Skeletal muscle satellite cell (primary cell): ENCODE results near the gene MAPKAPK2.

Experiments
- H3K27me3 ChIP-seq: 2 replicates; pipeline ENCODE4 v1.7.0; 2013; ENCODE audit warnings: low read length; ENCODE audit not compliant: control insufficient read depth, insufficient read depth
- H3K36me3 ChIP-seq: 2 replicates; pipeline ENCODE4 v1.7.0; 2013; ENCODE audit warnings: mild to moderate bottlenecking, control low read depth, low read length; ENCODE audit not compliant: insufficient read depth
- H3K4me1 ChIP-seq: 2 replicates; pipeline ENCODE4 v1.7.0; 2013; ENCODE audit warnings: low read length; ENCODE audit not compliant: control insufficient read depth, insufficient read depth
- H3K4me2 ChIP-seq: 2 replicates; pipeline ENCODE4 v1.7.0; 2013; ENCODE audit warnings: mild to moderate bottlenecking, low read length
- H3K4me3 ChIP-seq: 2 replicates; pipeline ENCODE4 v1.7.0; 2013; ENCODE audit warnings: low read length
- H3K9ac ChIP-seq: 2 replicates; pipeline ENCODE4 v1.7.0; 2013; ENCODE audit warnings: mild to moderate bottlenecking, low read depth, low read length, moderate library complexity
- H3K9me3 ChIP-seq: replicated peaks from 2 replicates; pipeline ENCODE4 v1.7.0; 2013; ENCODE audit warnings: mild to moderate bottlenecking, control low read depth, low read length

MAPKAPK2 gene

DNA sequence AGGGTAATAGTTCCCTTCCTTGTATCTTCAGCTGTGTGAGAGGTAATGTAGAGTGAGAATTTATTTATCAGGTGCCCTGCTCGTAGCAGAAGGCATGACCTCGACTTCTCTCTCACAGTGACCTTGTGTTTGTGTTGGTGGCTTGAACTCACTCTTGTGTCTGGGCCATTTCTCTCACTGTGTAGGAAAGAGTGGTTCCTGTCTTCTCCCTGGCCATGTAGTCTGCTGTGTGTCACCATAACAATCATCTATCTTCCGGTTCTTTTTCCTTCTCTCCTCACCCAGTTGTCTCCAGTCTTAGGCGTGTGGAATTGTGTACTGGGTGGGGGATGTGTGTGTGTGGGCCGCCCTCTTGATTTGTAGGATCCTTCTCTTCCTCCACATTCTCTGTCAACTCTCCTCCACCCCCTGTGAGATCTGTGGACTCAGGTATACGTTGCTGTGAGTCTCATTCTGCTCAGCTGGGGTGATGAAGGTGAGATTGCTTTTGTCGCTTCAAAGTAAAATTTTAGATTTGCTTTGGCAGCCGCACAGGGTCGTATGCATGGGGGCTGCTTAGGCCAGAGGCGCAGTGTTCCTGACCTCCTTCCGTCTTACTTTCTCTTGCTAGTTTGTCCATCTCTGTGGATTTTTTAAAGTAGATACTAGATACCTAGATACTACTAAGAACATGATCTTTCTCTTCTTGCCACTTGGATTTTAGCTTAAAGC lies 31.6 kb downstream of the MAPKAPK2 start:
- peaks cover 30% of the 10 kb centered on the region for H3K4me1 ChIP-seq

DNA sequence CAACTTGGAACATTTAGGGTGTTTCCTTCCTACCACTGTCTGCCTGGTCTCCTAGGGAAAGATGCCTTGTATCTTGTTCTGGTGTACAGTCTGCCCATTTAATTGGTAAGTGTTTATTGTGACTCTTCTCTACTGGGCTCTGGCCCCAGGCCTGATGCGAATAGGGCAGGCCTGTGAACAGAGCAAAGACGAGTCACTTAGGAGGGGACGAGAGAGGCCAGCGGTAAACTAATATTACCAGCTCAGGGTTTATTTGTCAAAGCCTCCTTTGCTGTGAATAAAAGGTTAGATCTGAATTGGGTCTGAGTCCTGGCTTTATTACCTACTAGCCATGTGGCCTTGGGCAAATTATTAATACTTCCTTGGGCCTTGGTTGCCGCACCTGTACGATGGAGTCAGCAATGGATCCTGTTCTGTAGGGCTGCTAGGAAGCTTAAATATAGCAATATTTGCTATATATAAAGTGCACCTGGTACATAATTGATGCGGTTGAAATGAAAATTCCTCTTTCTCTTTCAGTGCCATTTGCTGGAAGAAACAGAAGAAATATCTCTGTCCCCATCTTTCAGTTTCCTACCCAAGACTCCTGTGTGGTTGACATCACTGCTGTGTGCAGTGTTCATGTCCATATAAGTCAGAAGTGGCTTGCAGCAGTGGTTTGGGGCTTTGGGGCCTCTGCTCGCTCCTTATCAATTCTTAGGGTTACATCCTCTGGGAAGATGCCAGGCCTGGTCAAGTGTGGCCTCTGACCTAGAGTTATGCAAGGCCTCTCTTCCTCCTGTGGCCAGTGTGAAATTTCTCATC lies 32.4 kb downstream of the MAPKAPK2 start:
- H3K4me2 ChIP-seq = no peak overlapping the region
- no peak overlapping the region for H3K9ac ChIP-seq
- H3K4me3 ChIP-seq = no peak overlapping the region
- H3K27me3 ChIP-seq = no peaks in the 10 kb centered on the region
- peaks cover 34% of the 10 kb centered on the region for H3K4me1 ChIP-seq
- no peaks in the 10 kb centered on the region for H3K9me3 ChIP-seq
- H3K36me3 ChIP-seq = no peaks in the 10 kb centered on the region

More for the DNA sequence above, 31.6 kb downstream of the MAPKAPK2 start:
- no peak overlapping the region for H3K4me2 ChIP-seq
- no peaks in the 10 kb centered on the region for H3K9me3 ChIP-seq
- H3K27me3 ChIP-seq = no peaks in the 10 kb centered on the region
- H3K36me3 ChIP-seq = no peaks in the 10 kb centered on the region
- no peak overlapping the region for H3K9ac ChIP-seq
- no peak overlapping the region for H3K4me3 ChIP-seq

DNA sequence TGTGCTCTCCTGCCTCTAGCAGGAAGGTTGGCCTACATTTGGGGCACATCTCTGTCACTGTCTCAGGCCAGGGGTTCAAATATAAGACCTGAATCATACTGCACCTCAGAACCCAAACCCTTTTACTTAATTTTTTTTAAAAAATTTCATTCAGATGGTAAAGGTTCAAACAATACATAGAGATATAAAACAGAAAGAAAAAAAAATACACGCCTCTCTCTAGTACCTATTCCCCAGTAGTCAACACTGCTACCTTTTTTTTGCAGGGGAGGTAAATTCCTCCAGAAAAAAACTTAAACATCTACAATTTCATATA lies 32.9 kb downstream of the MAPKAPK2 start:
- H3K27me3 ChIP-seq = no peaks in the 10 kb centered on the region
- peaks cover 36% of the 10 kb centered on the region for H3K4me1 ChIP-seq
- H3K36me3 ChIP-seq = no peaks in the 10 kb centered on the region

GRCh38 chr1:206719169-206719839 lies 34.6 kb downstream of the MAPKAPK2 start:
- Histone ChIP-seq H3K4me1 (peaks cover 38% of the 10 kb centered on the region), H3K9ac (no peak overlapping the region), H3K36me3 (no peaks in the 10 kb centered on the region), H3K4me3 (no peak overlapping the region), H3K27me3 (no peaks in the 10 kb centered on the region), H3K4me2 (no peak overlapping the region), H3K9me3 (no peaks in the 10 kb centered on the region)

More for the DNA sequence above, 32.9 kb downstream of the MAPKAPK2 start:
- Histone ChIP-seq H3K9ac (no peak overlapping the region), H3K4me2 (no peak overlapping the region), H3K9me3 (no peaks in the 10 kb centered on the region), H3K4me3 (no peak overlapping the region)

DNA sequence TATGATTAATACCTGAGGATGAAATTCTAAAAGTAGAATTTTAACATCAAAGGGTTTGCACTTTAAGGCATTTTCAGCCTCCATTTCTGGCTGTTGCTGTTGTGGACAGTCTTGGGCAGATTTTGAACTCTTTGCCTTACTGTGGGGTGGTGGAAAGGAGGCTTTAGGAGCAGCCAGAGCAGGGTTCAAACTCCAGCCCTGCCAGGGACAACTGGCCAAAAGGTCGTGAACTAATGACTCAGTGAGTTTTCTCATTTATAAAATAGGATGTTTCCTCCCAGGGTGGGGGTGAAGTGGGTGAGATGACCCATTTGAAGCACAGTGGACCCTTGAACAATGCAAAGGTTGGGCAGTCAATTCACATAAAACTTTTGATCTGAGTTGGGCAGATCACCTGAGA lies 36.7 kb downstream of the MAPKAPK2 start:
- H3K4me1 ChIP-seq = peaks cover 33% of the 10 kb centered on the region

DNA sequence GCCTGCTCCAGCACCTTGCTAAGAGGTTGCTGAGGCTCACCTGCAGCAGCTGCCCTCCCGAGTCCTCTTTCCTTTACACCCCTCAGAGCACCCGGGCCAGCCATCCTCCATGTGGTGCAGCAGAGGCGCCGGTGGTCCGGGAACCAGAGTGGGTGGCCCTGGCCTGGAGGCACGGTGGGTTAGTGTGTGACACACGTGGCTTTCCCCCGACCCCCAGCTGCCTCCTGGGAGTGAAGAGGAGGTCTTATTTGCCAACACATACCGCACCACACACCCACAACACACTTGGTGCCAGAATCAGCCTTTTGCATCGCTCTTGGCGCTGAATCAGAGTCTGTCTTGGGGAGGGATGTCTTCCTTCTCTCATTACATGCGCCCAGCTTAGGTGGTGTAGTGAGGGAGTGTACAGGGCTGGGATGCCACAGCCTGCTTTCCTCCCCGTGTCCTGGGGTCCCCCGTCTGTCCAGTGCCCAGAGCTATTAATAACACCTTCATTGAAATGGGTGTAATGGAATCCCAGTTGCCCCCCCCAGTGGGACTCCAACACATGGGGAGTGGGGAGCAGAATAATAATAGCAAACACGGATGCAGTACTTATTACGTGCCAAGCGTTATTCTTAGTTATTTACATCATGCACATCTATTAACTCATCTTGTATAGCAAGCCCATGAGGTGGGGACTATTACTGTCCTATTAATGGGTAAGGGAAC lies 38.2 kb downstream of the MAPKAPK2 start:
- Histone ChIP-seq H3K9me3 (no peaks in the 10 kb centered on the region), H3K4me3 (no peak overlapping the region), H3K9ac (no peak overlapping the region), H3K4me1 (peaks cover 29% of the 10 kb centered on the region), H3K4me2 (peak overlapping the region; percentile 30), H3K36me3 (no peaks in the 10 kb centered on the region), H3K27me3 (no peaks in the 10 kb centered on the region)

More for the DNA sequence above, 36.7 kb downstream of the MAPKAPK2 start:
- Histone ChIP-seq H3K4me2 (no peak overlapping the region), H3K9me3 (no peaks in the 10 kb centered on the region), H3K36me3 (no peaks in the 10 kb centered on the region), H3K4me3 (no peak overlapping the region), H3K9ac (no peak overlapping the region), H3K27me3 (no peaks in the 10 kb centered on the region)

GRCh38 chr1:206723462-206723804 lies 38.7 kb downstream of the MAPKAPK2 start:
- peak overlapping the region; percentile 36 for H3K4me3 ChIP-seq
- no peaks in the 10 kb centered on the region for H3K9me3 ChIP-seq
- peak overlapping the region; percentile 30 for H3K4me2 ChIP-seq
- no peaks in the 10 kb centered on the region for H3K27me3 ChIP-seq
- H3K9ac ChIP-seq = no peak overlapping the region
- H3K4me1 ChIP-seq = peaks cover 29% of the 10 kb centered on the region
- no peaks in the 10 kb centered on the region for H3K36me3 ChIP-seq

DNA sequence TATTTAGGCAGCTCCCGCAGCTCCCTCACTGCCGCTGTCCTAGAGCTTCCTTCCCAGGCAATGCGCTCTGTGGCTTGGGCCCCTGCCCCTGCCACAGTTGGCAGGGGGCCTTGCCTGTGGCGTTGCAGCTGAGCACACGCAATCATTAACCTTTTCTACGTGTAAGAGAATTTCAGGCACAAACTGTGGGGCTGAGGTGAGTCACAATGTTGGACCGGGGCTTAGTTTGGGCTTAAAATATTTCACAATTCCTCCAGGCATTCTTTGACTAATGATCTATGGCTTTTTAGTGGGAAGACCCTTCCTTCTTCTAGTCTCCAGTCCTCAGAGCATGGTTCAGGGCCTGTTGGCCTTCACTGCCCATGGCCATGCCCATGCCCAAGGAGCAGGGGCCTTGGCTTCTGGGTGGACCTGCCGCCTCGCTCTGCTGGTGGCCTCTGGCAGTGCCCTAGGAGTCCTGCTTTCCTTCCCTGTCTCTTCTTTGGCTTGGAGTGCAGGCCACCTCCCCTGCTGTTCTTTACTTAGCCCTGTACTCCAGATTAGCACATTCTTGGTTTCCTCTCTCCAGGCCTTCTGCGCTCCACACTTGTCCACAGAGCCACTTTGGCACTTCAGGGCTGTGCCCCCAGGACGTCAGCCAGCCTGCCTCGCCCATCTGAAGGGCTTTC lies 39.2 kb downstream of the MAPKAPK2 start:
- H3K9me3 ChIP-seq = no peaks in the 10 kb centered on the region
- no peak overlapping the region for H3K9ac ChIP-seq
- peak overlapping the region; percentile 36 for H3K4me3 ChIP-seq
- peaks cover 29% of the 10 kb centered on the region for H3K4me1 ChIP-seq
- H3K4me2 ChIP-seq = peak overlapping the region; percentile 30
- no peaks in the 10 kb centered on the region for H3K36me3 ChIP-seq
- H3K27me3 ChIP-seq = no peaks in the 10 kb centered on the region

GRCh38 chr1:206725109-206725963 lies 40.6 kb downstream of the MAPKAPK2 start:
- H3K4me2 ChIP-seq = no peak overlapping the region
- H3K9me3 ChIP-seq = no peaks in the 10 kb centered on the region
- no peak overlapping the region for H3K9ac ChIP-seq
- peaks cover 29% of the 10 kb centered on the region for H3K4me1 ChIP-seq
- no peak overlapping the region for H3K4me3 ChIP-seq
- peaks cover 14% of the 10 kb centered on the region for H3K36me3 ChIP-seq
- no peaks in the 10 kb centered on the region for H3K27me3 ChIP-seq

DNA sequence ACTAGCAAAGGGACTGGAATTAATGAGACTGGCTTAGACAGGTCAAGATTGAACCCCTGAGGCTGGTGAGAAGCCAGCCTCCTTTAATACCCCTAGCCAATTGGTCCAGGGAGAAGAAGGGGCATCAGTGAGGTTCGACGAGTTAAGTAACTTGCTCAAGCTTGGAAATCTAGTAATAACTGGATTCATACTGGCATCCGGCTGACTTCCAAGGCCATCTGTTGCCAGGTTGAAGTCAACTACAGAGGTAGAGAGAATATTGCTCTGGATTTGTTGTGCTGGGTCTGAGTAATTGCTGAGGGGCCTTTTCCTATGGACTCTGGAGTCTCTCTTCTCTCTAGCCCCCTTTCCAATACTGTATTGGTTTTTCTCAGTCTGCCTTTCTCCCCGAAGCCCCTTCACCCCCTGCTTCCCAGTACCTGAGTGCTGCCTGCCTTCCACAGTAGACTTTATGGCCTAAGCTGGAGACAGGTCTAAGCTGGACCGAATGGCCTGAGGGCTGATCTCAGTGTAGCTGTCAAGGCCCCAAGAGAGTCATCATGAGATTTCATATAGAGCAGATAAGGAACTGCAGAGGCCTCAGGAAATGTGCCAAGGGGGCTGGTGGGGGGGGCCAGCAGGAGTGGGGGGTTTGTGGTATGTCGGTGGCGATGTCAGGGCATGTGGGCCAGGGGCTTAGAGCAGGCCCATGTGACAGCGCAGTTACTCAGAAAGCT lies 43.4 kb downstream of the MAPKAPK2 start:
- peaks cover 17% of the 10 kb centered on the region for H3K4me1 ChIP-seq
- no peaks in the 10 kb centered on the region for H3K9me3 ChIP-seq
- H3K9ac ChIP-seq = no peak overlapping the region
- H3K27me3 ChIP-seq = no peaks in the 10 kb centered on the region
- no peak overlapping the region for H3K4me2 ChIP-seq
- no peak overlapping the region for H3K4me3 ChIP-seq
- H3K36me3 ChIP-seq = peaks cover 41% of the 10 kb centered on the region
